H9 (cell line): ENCODE results near the gene TOM1L2. TPM values are rescaled to one million over a fixed set of nuclear protein-coding genes. Genes with fewer than 3 reads are reported as not detected.

Experiments
- DNase-seq: peaks from one replicate; pipeline ENCODE4 v3.0.0-alpha.2; 2017
- H2AFZ ChIP-seq: one replicate; pipeline ENCODE4 v1.6.1; 2013; ENCODE audit warnings: mild to moderate bottlenecking, low read length, control low read depth, moderate library complexity
- H2AK5ac ChIP-seq: 2 replicates; pipeline ENCODE4 v1.6.1; 2013; ENCODE audit warnings: low read length, control low read depth, mixed read lengths; ENCODE audit not compliant: insufficient read length
- H2BK120ac ChIP-seq: one replicate; pipeline ENCODE4 v1.6.1; 2013; ENCODE audit warnings: low read depth, mild to moderate bottlenecking, low read length, control low read depth, inconsistent platforms; ENCODE audit not compliant: poor library complexity, severe bottlenecking
- H2BK12ac ChIP-seq: 2 replicates; pipeline ENCODE4 v1.6.1; 2013; ENCODE audit warnings: low read length, control low read depth, mixed read lengths, low read depth; ENCODE audit not compliant: insufficient read length
- H2BK15ac ChIP-seq: 2 replicates; pipeline ENCODE4 v1.6.1; 2013; ENCODE audit warnings: low read depth, low read length, control low read depth
- H2BK20ac ChIP-seq: one replicate; pipeline ENCODE4 v1.6.1; 2013; ENCODE audit warnings: low read depth, mild to moderate bottlenecking, low read length, control low read depth, inconsistent platforms; ENCODE audit not compliant: poor library complexity, severe bottlenecking
- H2BK5ac ChIP-seq: 2 replicates; pipeline ENCODE4 v1.6.1; 2013; ENCODE audit warnings: low read length, control low read depth, mixed read lengths; ENCODE audit not compliant: insufficient read length
- H3K14ac ChIP-seq: 2 replicates; pipeline ENCODE4 v1.6.1; 2013; ENCODE audit warnings: low read length, control low read depth; ENCODE audit not compliant: insufficient read depth
- H3K18ac ChIP-seq: 2 replicates; pipeline ENCODE4 v1.6.1; 2013; ENCODE audit warnings: low read depth, mild to moderate bottlenecking, mixed read lengths, low read length, control low read depth; ENCODE audit not compliant: insufficient read length
- H3K23ac ChIP-seq: 2 replicates; pipeline ENCODE4 v1.6.1; 2013; ENCODE audit warnings: low read length, control low read depth, mixed read lengths, low read depth; ENCODE audit not compliant: insufficient read length
- H3K23me2 ChIP-seq: 2 replicates; pipeline ENCODE4 v1.6.1; 2013; ENCODE audit warnings: low read depth, mild to moderate bottlenecking, mixed read lengths, low read length, control low read depth; ENCODE audit not compliant: insufficient read length, poor library complexity, severe bottlenecking
- H3K27ac ChIP-seq: 2 replicates; pipeline ENCODE4 v1.5.1; 2013; ENCODE audit warnings: low read length, control low read depth, mixed read lengths, low read depth; ENCODE audit not compliant: insufficient read length
- H3K27me3 ChIP-seq: 2 replicates; pipeline ENCODE4 v1.6.1; 2013; ENCODE audit warnings: low read length, control low read depth, inconsistent platforms; ENCODE audit not compliant: insufficient read depth
- H3K4ac ChIP-seq: 2 replicates; pipeline ENCODE4 v1.6.1; 2013; ENCODE audit warnings: low read depth, mild to moderate bottlenecking, control low read depth, inconsistent platforms, low read length, moderate library complexity
- H3K4me1 ChIP-seq: 2 replicates; pipeline ENCODE4 v1.6.1; 2013; ENCODE audit warnings: low read length, control low read depth, inconsistent platforms; ENCODE audit not compliant: insufficient read depth
- H3K4me2 ChIP-seq: 2 replicates; pipeline ENCODE4 v1.6.1; 2013; ENCODE audit warnings: low read length, control low read depth, mixed read lengths; ENCODE audit not compliant: insufficient read length, insufficient read depth
- H3K56ac ChIP-seq: 2 replicates; pipeline ENCODE4 v1.6.1; 2013; ENCODE audit warnings: low read depth, mild to moderate bottlenecking, mixed read lengths, low read length, control low read depth; ENCODE audit not compliant: insufficient read length
- H3K79me1 ChIP-seq: 2 replicates; pipeline ENCODE4 v1.6.1; 2013; ENCODE audit warnings: low read depth, mild to moderate bottlenecking, moderate library complexity, low read length, control low read depth, inconsistent platforms; ENCODE audit not compliant: insufficient read depth, poor library complexity, severe bottlenecking
- H3K79me2 ChIP-seq: 2 replicates; pipeline ENCODE4 v1.6.1; 2013; ENCODE audit warnings: low read length, control low read depth, inconsistent platforms; ENCODE audit not compliant: insufficient read depth
- H3K9ac ChIP-seq: 2 replicates; pipeline ENCODE4 v1.6.1; 2013; ENCODE audit warnings: low read length, control low read depth, mixed read lengths; ENCODE audit not compliant: insufficient read length; ENCODE audit errors: extremely low read depth
- H3K9me3 ChIP-seq: one replicate; pipeline ENCODE4 v1.6.1; 2013; ENCODE audit warnings: low read depth, low read length, inconsistent platforms; ENCODE audit not compliant: control insufficient read depth
- H3T11ph ChIP-seq: one replicate; pipeline ENCODE4 v1.6.1; 2013; ENCODE audit warnings: mild to moderate bottlenecking, low read length, control low read depth, inconsistent platforms
- H4K20me1 ChIP-seq: one replicate; pipeline ENCODE4 v1.6.1; 2013; ENCODE audit not compliant: control insufficient read depth, insufficient read length, insufficient read depth
- H4K5ac ChIP-seq: 2 replicates; pipeline ENCODE4 v1.6.1; 2013; ENCODE audit warnings: low read depth, mild to moderate bottlenecking, mixed read lengths, low read length, control low read depth; ENCODE audit not compliant: insufficient read length
- H4K8ac ChIP-seq: replicated peaks from 2 replicates; pipeline ENCODE4 v1.6.1; 2013; ENCODE audit warnings: low read length, control low read depth, mixed read lengths, low read depth; ENCODE audit not compliant: insufficient read length
- H4K91ac ChIP-seq: 2 replicates; pipeline ENCODE4 v1.6.1; 2013; ENCODE audit warnings: low read depth, mild to moderate bottlenecking, moderate library complexity, mixed read lengths, low read length, control low read depth; ENCODE audit not compliant: insufficient read length
- H3K27ac Mint-ChIP-seq, 3 experiments: 2 replicates in 2 of 3; 3 replicates in 1 of 3; pipeline ENCODE4 v1.8.0; 2020 to 2021; ENCODE audit warnings: mixed read lengths in 3 of 3, mild to moderate bottlenecking in 1 of 3, moderate library complexity in 1 of 3
- H3K27me3 Mint-ChIP-seq: 2 replicates; pipeline ENCODE4 v1.8.0; 2021; ENCODE audit warnings: low read depth, mild to moderate bottlenecking, moderate library complexity, mixed read lengths
- H3K36me3 Mint-ChIP-seq, 3 experiments: 2 replicates in 2 of 3; 3 replicates in 1 of 3; pipeline ENCODE4 v1.8.0; 2020 to 2021; ENCODE audit warnings: low read depth in 3 of 3, mixed read lengths in 3 of 3; ENCODE audit not compliant: insufficient read depth in 1 of 3
- H3K4me1 Mint-ChIP-seq, 2 experiments: 2 replicates each; pipeline ENCODE4 v1.8.0; 2020; ENCODE audit warnings: mixed read lengths in 2 of 2
- H3K4me3 Mint-ChIP-seq, 2 experiments: 2 replicates in 1 of 2; 3 replicates in 1 of 2; pipeline ENCODE4 v1.8.0; 2020 to 2021; ENCODE audit warnings: mild to moderate bottlenecking in 2 of 2, mixed read lengths in 2 of 2, moderate library complexity in 1 of 2
- H3K9me3 Mint-ChIP-seq, 2 experiments: 2 replicates in 1 of 2; 3 replicates in 1 of 2; pipeline ENCODE4 v1.8.0; 2020; ENCODE audit warnings: mild to moderate bottlenecking in 2 of 2, mixed read lengths in 2 of 2, moderate library complexity in 1 of 2
- CTCF ChIP-seq: fragments of 200-600 bp; sonication (generic); conservative IDR thresholded peaks from 3 replicates; pipeline ENCODE4 v1.8.0; 2021; ENCODE audit warnings: antibody characterized with exemption, mild to moderate bottlenecking
- WGBS: extraction: QIAGEN DNeasy Blood & Tissue Kit; methylation state at CpG from one replicate; pipeline ENCODE4 v1.1.7; 2013; ENCODE audit warnings: missing lambda C conversion rate, low lambda C conversion rate, mixed read lengths; ENCODE audit not compliant: insufficient read length; ENCODE audit errors: extremely low coverage; 5-methylcytosine and 5-hydroxymethylcytosine counted together
- total RNA-seq: library from RNA; stranded (reverse); gene quantifications from 2 replicates; pipeline ENCODE4 v1.2.1, GENCODE V29; 2021

Gene TOM1L2
- total RNA-seq, 1 experiment from 2014 or later: 4.6 TPM

GRCh38 chr17:17805575-17805974 lies 166.6 kb downstream of the TOM1L2 start:
- Histone ChIP-seq H3K79me2 (no peaks in the 10 kb centered on the region), H2AFZ (no peak overlapping the region), H3K79me1 (no peaks in the 10 kb centered on the region), H3K4me1 (no peaks in the 10 kb centered on the region), H3K18ac (no peak overlapping the region), H2BK15ac (no peak overlapping the region), H3K27ac (no peak overlapping the region), H3K9ac (no peak overlapping the region), H3K4ac (no peak overlapping the region), H3K9me3 (no peaks in the 10 kb centered on the region), H3K23ac (no peak overlapping the region), H2BK20ac (no peak overlapping the region), H2BK12ac (no peak overlapping the region), H4K8ac (no peak overlapping the region), H2BK120ac (no peak overlapping the region), H3T11ph (no peak overlapping the region), H3K27me3 (peaks cover 8% of the 10 kb centered on the region; the same call in 1 of the 2 replicates), H3K14ac (no peak overlapping the region), H2BK5ac (no peak overlapping the region), H4K20me1 (no peaks in the 10 kb centered on the region), H3K56ac (no peak overlapping the region), H3K23me2 (peaks cover 6% of the 10 kb centered on the region), H4K5ac (no peak overlapping the region), H4K91ac (no peak overlapping the region), H3K4me2 (no peak overlapping the region), H2AK5ac (no peak overlapping the region)
- peaks cover 49% of the 10 kb centered on the region for H3K27me3 Mint-ChIP-seq
- no peak for TF ChIP-seq CTCF
- no peak for DNase-seq
- no CpG with 5 or more reads among the region's 9 CpGs for WGBS
- no peaks in the 10 kb centered on the region; a peak in 2 of 7 replicates for H3K36me3 Mint-ChIP-seq
- no peak overlapping the region for H3K4me3 Mint-ChIP-seq
- H3K27ac Mint-ChIP-seq: peak overlapping the region in 1 of 3 experiments; percentile 29; a peak in 2 of 7 replicates
- H3K4me1 Mint-ChIP-seq: peaks cover 10 to 20% of the 10 kb centered on the region in 2 experiments
- no peaks in the 10 kb centered on the region for H3K9me3 Mint-ChIP-seq
